Measurements from ENCODE around the gene BCL2L15. TPM values are rescaled to one million over a fixed set of nuclear protein-coding genes. Genes with fewer than 3 reads are reported as not detected.
A peak's percentile ranks its signal among the peaks of the same experiment; 100 is the strongest.

Gene BCL2L15
- total and polyA plus RNA-seq, 2 of the 13 experiments (the other 11 are each of a cell fraction or from before 2014, with no cell fraction given): 0.03 to 0.27 TPM

DNA sequence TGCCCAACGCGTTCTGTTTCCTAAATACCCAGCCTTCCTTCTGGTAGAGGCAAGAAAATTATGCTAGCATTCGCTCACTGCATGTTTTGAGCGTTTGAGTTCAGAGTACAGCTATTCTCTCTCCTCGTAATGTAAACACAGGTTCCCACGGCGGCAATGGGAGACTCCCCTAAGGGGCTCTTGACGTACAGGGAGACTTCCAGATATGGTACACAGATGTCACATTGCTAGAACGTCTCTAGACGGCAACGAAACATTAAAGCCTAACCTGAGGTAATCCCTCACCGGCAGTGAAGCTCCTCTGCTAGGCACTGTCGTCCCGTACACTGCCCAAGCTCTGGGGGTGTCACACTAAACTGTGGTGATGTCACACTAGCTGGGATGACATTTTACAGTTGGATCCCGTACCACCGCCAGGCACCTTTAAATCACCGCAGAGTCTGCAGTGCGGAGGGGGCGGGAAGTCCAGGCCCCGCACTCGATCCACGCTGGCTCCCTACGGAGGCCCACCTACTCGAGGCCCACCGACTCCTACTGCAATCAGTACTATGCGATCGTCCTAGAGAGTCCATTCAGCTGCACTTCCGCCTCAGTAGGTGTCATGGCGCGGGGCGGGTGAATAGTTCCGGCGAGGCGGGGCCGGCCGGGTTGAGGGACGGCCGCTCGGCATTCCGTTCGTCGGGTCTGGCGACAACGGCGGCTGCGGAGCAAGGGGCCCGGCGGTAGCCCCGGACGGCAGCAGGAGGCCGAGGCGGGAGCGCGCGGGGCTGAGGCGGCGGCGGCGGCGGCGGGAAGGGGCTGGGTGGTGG lies 41.8 kb upstream of the BCL2L15 start, which contains the start of gene HIPK1 (continued):
- TF ChIP-seq MTA1 (CRISPR knock-in tag; IDR thresholded peaks at IDR 0.05; ENCODE audit: borderline replicate concordance) (peak; percentile 90), ZNF317 (CRISPR knock-in tag; IDR thresholded peaks at IDR 0.05) (peak; percentile 58; the same call in 1 of the 2 replicates), ZFP36 (IDR thresholded peaks at IDR 0.05; ENCODE audit: borderline replicate concordance, low read depth, low read length, partially characterized antibody) (no peak), SP2 (CRISPR knock-in tag; IDR thresholded peaks at IDR 0.05) (peak; percentile 81), ZNF816 (CRISPR knock-in tag; IDR thresholded peaks at IDR 0.05; ENCODE audit: borderline replicate concordance) (0 out of 2 replicates have a peak, but pooled peaks have one; percentile 12), ZFP1 (CRISPR knock-in tag; IDR thresholded peaks at IDR 0.05) (peak; percentile 21), RBAK (CRISPR knock-in tag; IDR thresholded peaks at IDR 0.05) (no peak), ZNF577 (CRISPR knock-in tag; IDR thresholded peaks at IDR 0.05; ENCODE audit: borderline replicate concordance, low read depth) (no peak), TAF1 (CRISPR knock-in tag; IDR thresholded peaks at IDR 0.05) (peak; percentile 80), HMG20A (CRISPR knock-in tag; IDR thresholded peaks at IDR 0.05; ENCODE audit: borderline replicate concordance) (0 out of 2 replicates have a peak, but pooled peaks have one; percentile 28), SRY (CRISPR knock-in tag; IDR thresholded peaks at IDR 0.05) (peak; percentile 79), HNF4A (CRISPR knock-in tag; IDR thresholded peaks at IDR 0.05) (peak; percentile 88), MAZ (IDR thresholded peaks at IDR 0.05; ENCODE audit: borderline replicate concordance, low read depth, low read length) (peak; percentile 97), MAZ (CRISPR knock-in tag; IDR thresholded peaks at IDR 0.05; ENCODE audit: low read depth) (peak; percentile 93), ZNF234 (CRISPR knock-in tag; conservative IDR thresholded peaks at IDR 0.05) (no peak; the same call in 1 of the 2 replicates), NONO (IDR thresholded peaks at IDR 0.05) (no peak), NONO (CRISPR knock-in tag; conservative IDR thresholded peaks at IDR 0.05) (peak; percentile 88), ARHGAP35 (CRISPR knock-in tag; IDR thresholded peaks at IDR 0.05; ENCODE audit: borderline replicate concordance) (no peak; the same call in 1 of the 2 replicates), ZFP82 (CRISPR knock-in tag; IDR thresholded peaks at IDR 0.05; ENCODE audit: borderline replicate concordance) (peak; percentile 64; the same call in 1 of the 2 replicates), ZNF136 (CRISPR knock-in tag; IDR thresholded peaks at IDR 0.05; ENCODE audit: low read depth) (peak; percentile 53; the same call in 1 of the 2 replicates), ZNF446 (CRISPR knock-in tag; IDR thresholded peaks at IDR 0.05) (no peak), ISX (CRISPR knock-in tag; conservative IDR thresholded peaks at IDR 0.05) (no peak), JUND (CRISPR knock-in tag; IDR thresholded peaks at IDR 0.05) (0 out of 2 replicates have a peak, but pooled peaks have one; percentile 44), TOE1 (CRISPR knock-in tag; IDR thresholded peaks at IDR 0.05) (no peak; the same call in 1 of the 2 replicates), GTF2F1 (IDR thresholded peaks at IDR 0.05; ENCODE audit: low read length) (no peak), PHF20 (CRISPR knock-in tag; IDR thresholded peaks at IDR 0.05) (peak; percentile 88)
- TF ChIP-seq, protein P1, sequence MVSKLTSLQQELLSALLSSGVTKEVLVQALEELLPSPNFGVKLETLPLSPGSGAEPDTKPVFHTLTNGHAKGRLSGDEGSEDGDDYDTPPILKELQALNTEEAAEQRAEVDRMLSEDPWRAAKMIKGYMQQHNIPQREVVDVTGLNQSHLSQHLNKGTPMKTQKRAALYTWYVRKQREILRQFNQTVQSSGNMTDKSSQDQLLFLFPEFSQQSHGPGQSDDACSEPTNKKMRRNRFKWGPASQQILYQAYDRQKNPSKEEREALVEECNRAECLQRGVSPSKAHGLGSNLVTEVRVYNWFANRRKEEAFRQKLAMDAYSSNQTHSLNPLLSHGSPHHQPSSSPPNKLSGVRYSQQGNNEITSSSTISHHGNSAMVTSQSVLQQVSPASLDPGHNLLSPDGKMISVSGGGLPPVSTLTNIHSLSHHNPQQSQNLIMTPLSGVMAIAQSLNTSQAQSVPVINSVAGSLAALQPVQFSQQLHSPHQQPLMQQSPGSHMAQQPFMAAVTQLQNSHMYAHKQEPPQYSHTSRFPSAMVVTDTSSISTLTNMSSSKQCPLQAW (CRISPR knock-in tag; IDR thresholded peaks at IDR 0.05): peak; percentile 91
- TF ChIP-seq, protein P2, sequence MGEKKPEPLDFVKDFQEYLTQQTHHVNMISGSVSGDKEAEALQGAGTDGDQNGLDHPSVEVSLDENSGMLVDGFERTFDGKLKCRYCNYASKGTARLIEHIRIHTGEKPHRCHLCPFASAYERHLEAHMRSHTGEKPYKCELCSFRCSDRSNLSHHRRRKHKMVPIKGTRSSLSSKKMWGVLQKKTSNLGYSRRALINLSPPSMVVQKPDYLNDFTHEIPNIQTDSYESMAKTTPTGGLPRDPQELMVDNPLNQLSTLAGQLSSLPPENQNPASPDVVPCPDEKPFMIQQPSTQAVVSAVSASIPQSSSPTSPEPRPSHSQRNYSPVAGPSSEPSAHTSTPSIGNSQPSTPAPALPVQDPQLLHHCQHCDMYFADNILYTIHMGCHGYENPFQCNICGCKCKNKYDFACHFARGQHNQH (CRISPR knock-in tag; IDR thresholded peaks at IDR 0.05): peak; percentile 98

All from HepG2 (cell line).